Left ventricle myocardium inferior (tissue), 1 donor: ENCODE results near the gene NEURL1B. TPM values are rescaled to one million over a fixed set of nuclear protein-coding genes. Genes with fewer than 3 reads are reported as not detected.

Source experiments
- DNase-seq: peaks from one replicate; pipeline ENCODE4 v3.0.0-alpha.2; 2020
- H3K27ac ChIP-seq: fragments of 200-600 bp; replicated peaks from 2 replicates; pipeline ENCODE4 v1.8.0; 2021
- H3K27me3 ChIP-seq: fragments of 200-600 bp; 2 replicates; pipeline ENCODE4 v1.8.0; 2021; ENCODE audit warnings: low read depth
- H3K36me3 ChIP-seq: fragments of 200-600 bp; 2 replicates; pipeline ENCODE4 v1.8.0; 2021
- H3K4me1 ChIP-seq: fragments of 200-600 bp; 2 replicates; pipeline ENCODE4 v1.8.0; 2021
- H3K4me3 ChIP-seq: fragments of 200-600 bp; 2 replicates; pipeline ENCODE4 v1.8.0; 2021; ENCODE audit warnings: mild to moderate bottlenecking, moderate library complexity
- H3K9me3 ChIP-seq: fragments of 200-600 bp; replicated peaks from 2 replicates; pipeline ENCODE4 v1.8.0; 2021
- intact Hi-C: fragments of 100-400 bp; cut with micrococcal nuclease; formaldehyde crosslinking; loops from one replicate; pipeline ENCODE4 v1.11.0; 2022
- total RNA-seq: library from RNA; stranded (reverse); fragmentation: NEBNext Ultra II Directional; extraction: Animal tissue kit (Norgen Biotek cat#: 25700); gene quantifications from one replicate; pipeline ENCODE4 v1.2.1, GENCODE V29; 2021
- TF ChIP-seq, protein P1 (sequence below): fragments of 200-600 bp; IDR thresholded peaks from 2 replicates; pipeline ENCODE4 v1.8.0; 2021; ENCODE audit warnings: antibody characterized with exemption, mild to moderate bottlenecking, borderline replicate concordance
- donor health status: DM: no; HTN: yes; CAD: no; lungs with severe emphysema.

The NEURL1B gene
- total RNA-seq, 1 donor from 2014 or later: 24.0 TPM

DNA sequence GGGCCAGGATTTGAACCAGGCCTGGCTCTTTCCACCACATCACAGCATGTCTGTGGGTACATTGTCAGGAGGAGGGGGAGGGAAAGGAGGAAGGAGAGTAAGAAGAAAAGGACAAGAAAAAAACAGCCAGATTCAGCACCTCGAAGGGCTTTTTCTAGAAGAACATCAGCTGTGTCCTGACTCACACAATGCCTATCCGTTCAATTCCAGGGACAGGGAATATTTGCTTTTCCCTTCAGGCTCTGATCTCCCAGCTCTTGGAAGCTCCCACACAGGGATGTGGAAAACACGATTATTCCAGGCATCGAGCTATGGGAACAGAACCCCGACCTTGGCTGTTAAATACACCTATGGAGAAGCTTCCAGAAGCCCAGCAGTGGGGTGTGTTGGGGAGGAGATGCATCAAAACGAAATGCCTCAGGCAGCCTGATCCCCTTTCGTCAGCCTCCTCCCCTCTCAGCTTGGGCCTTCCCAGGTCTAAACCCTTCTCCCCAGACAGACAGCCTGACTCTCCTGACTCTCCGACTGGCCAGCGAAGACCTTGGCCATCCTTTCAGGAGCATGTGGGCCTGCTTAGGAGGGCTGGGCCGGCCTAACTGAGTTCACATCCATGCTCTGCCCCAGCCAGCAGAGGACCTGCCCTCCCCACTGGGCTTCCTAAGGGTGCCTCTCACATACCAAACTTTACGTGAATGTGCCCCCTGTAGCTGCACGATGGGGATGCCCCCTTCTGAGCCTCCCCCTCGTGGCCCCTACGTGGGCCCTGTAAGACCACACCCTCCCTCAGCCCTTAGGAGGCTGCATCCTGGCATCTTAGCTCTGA lies 54.4 kb downstream of the NEURL1B start:
- DNase-seq: no peak
- H3K4me1 ChIP-seq: peaks cover 85% of the 10 kb centered on the region
- TF ChIP-seq, protein P1, sequence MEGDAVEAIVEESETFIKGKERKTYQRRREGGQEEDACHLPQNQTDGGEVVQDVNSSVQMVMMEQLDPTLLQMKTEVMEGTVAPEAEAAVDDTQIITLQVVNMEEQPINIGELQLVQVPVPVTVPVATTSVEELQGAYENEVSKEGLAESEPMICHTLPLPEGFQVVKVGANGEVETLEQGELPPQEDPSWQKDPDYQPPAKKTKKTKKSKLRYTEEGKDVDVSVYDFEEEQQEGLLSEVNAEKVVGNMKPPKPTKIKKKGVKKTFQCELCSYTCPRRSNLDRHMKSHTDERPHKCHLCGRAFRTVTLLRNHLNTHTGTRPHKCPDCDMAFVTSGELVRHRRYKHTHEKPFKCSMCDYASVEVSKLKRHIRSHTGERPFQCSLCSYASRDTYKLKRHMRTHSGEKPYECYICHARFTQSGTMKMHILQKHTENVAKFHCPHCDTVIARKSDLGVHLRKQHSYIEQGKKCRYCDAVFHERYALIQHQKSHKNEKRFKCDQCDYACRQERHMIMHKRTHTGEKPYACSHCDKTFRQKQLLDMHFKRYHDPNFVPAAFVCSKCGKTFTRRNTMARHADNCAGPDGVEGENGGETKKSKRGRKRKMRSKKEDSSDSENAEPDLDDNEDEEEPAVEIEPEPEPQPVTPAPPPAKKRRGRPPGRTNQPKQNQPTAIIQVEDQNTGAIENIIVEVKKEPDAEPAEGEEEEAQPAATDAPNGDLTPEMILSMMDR: no peak
- no peaks in the 10 kb centered on the region for H3K9me3 ChIP-seq
- H3K36me3 ChIP-seq: peaks cover 5% of the 10 kb centered on the region
- no peaks in the 10 kb centered on the region for H3K27me3 ChIP-seq
- H3K27ac ChIP-seq: peak overlapping the region; percentile 92
- H3K4me3 ChIP-seq: no peak overlapping the region
- intact Hi-C loops: loop anchor here (5.0 to 10.0 kb wide), 2 partner anchors 51 to 218 kb away; partner anchors contain the start of gene NEURL1B

DNA sequence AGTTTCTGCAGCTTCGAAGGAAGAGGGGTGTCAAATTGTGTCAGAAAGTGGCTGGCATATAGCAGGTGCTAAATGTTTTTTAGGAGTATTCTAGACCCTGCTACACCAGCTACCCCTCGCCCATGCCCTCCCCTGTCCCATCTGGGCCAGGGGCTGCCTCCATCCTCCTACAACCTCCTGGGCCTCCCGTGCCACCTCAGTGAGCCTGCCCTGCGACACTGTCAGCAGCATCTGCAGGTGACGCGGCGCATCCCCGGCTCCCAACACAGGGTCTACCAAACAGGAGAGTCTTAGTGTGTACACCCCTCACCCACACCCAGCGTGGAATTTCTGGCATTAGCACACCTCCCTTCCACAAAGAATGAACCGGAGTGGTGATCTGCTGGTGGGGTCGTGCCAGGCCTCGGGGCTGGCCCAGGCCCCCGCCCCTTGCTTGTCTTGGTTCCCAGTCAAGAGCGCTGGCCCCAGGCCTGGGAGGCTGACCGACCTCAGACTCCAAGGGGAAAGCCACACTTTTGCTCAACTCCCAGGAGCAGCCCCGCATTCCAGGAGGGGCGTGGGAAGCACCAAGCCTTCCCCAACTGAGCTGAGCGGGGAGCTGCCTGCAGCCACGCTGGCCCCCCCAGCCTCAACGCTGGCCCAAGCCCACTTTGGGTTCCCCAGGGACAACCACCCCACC lies 55.2 kb downstream of the NEURL1B start:
- no peaks in the 10 kb centered on the region for H3K27me3 ChIP-seq
- DNase-seq: peak; percentile 77
- H3K4me1 ChIP-seq: peaks cover 85% of the 10 kb centered on the region
- TF ChIP-seq, protein P1: no peak
- intact Hi-C loops: loop anchor here (5.0 to 10.0 kb wide), 2 partner anchors 52 to 219 kb away; partner anchors contain the start of gene NEURL1B
- no peaks in the 10 kb centered on the region for H3K9me3 ChIP-seq
- H3K27ac ChIP-seq: peak overlapping the region; percentile 92
- peak overlapping the region; percentile 69 for H3K4me3 ChIP-seq
- no peaks in the 10 kb centered on the region for H3K36me3 ChIP-seq

DNA sequence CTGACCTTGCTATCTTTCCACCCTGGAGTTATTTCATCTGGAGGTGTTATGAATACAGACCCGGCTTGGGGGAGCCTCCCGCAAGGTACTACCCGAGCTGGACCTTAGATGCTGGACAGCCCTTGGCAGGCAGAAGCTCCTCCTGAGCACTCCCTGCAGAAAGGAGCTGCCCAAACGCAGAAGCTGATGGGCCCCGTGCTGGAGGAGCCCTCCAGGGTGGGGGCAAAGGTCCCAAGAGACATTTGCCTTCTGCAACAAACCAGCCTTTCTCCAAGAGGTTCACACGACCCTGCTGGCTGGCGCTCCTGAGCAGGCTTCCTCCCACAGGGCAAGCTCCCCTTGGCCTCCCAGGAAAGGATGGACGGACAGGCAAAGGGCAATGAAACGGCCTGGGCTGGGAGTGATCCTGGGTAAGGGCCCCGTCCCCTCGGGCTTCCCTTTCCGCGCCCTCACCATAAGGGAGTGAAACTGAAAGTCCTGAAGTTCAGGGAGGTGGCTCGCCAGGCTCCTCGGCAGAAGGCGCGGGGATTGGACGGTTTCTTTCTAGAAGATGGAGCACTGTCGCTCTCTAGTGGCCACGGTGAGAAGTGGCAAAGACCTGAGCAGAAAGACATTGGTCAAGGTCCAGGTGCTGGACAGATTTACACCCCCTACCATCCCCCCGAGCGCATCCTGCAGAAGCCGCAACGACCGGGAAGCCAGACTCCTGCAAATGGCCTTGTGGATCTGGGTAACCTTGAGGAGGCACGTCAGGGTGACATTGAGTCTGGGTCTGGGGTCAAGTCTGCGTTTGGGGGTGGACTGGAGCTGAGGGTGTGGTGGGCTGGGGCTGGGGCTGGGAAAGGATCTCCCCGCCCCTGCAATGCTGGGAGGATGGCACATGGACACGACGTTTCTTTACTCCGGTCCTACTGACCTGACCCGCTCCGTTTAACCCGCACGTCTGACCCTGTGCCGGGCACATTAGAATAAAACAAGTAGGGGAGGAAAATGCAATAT lies 56.4 kb downstream of the NEURL1B start:
- TF ChIP-seq, protein P1: peak; percentile 95
- peak; percentile 85 for DNase-seq
- Histone ChIP-seq H3K4me1 (peaks cover 76% of the 10 kb centered on the region), H3K27me3 (no peaks in the 10 kb centered on the region), H3K4me3 (peak overlapping the region; percentile 69), H3K27ac (peak overlapping the region; percentile 92), H3K9me3 (no peaks in the 10 kb centered on the region), H3K36me3 (no peaks in the 10 kb centered on the region)
- intact Hi-C loops: loop anchor here (5.0 to 10.0 kb wide), 2 partner anchors 53 to 220 kb away; partner anchors contain the start of gene NEURL1B

DNA sequence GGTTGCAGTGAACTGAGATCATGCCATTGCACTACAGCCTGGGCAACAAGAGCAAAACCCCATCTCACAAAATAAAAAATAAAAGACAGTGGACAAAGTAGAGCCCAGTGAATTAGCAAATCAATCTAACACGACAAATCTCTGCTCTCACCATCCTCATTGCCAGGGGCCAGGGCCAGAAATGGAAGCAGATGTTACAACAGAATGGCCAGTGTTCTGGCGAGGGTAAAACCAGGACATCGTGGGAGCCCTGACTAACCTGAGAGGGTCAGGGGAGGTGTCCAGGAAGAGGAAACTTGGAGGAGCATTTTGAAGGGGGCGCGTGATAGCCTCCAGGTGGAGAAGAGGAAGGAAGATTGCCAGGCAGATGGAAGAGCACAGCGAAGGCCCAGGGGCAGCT lies 58.4 kb downstream of the NEURL1B start:
- intact Hi-C loops: loop anchor here (5.0 to 10.0 kb wide), 2 partner anchors 55 to 222 kb away; partner anchors contain the start of gene NEURL1B
- no peaks in the 10 kb centered on the region for H3K27me3 ChIP-seq
- no peaks in the 10 kb centered on the region for H3K9me3 ChIP-seq
- no peaks in the 10 kb centered on the region for H3K36me3 ChIP-seq
- TF ChIP-seq, protein P1: no peak
- peak overlapping the region; percentile 47 for H3K4me3 ChIP-seq
- H3K27ac ChIP-seq: peak overlapping the region; percentile 71
- no peak for DNase-seq
- H3K4me1 ChIP-seq: peaks cover 56% of the 10 kb centered on the region
